ENCODE data around the gene ING3.

ING3 gene

DNA sequence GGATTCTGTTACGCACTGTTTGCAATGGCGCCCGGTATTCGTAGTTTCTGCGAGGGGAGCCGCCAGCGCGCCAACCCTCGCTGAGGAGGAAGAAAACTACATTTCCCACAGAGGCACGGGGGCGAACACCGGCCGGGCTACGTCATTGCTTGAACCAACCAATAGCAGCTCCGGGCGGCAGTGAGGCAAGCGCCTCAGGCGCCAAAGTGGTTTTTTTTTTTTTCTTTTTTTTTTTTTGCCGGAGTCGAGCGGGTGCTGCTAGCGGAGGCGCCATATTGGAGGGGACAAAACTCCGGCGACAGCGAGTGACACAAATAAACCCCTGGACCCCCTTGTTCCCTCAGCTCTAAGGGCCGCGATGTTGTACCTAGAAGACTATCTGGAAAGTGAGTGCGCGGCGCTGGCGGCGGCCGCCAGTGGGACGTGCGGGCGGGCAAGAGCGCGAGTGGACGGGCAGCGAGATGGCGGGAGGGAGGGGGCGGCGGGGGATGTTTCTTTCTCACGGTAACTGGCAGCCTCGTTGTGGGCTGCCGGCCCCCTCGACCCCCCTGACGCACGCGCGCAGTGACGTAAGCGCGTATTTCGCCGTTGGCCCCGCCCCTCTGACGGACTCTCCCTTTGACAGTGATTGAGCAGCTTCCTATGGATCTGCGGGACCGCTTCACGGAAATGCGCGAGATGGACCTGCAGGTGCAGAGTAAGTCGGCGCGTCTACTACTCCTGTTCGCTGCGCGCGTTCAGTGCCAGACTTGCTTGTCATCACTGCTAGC, at the start of gene ING3:
Gene ING3 (plus strand): TSS at position 239 of the 770 bp plus-strand sequence. CDS start 120 bp downstream, at position 359.
- peak; percentile 99 for DNase-seq

DNA sequence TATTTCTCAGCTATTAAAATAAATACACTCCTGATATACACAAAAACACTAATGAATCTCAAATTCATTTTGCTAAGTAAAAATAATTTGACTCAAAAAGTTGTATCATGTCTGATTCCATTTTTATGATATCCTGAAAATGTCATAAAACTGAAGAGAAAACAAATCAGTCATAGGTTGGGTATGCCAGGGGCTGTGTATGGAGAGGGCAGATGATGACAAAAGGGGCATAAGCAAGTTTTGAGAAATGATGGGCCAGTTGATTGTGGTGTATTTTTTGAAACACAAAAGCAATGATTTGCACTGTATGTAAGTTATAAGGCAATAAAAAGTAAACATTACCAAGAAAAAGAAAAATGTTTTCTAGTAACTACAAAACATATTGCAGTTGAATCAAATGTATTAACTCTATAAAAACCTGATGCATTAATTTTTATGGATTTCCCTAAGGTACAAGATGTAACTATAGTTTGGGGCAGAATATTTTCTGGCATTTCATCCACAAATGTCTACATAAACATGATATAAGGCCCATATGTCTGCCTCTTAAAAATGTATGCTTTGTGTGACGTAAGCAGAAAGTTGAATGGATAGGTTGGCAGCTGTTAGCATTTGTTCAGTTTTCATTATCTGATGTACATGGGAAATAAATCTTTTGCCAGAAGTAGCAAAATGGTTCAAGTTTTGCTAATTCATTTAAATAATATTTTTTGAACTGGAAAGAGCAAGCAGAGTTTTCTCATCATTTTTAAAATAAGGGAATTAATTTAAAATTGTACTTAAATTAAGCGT, 35.1 kb upstream of the ING3 start:
- DNase-seq: no peak

- no peak for DNase-seq
Observed at GRCh38 chr7:120916121-120916520, 34.5 kb upstream of the ING3 start.

DNA sequence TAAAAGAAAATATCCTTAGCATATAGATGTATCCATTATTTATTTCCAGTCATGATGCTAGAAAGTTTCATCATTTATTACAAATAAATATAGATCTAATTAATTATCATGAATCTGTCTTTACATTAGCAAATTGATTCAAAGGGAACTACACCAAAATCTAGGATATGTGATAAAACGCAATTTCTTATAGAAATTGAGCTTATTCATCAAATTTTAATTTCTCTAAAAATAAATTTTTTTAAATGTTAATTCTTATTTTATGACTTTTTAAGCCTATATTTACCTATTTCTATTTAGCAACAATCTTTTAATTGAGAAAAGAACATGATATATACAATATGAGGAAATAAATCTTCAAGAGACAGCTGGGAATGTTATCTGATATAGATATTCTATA, 34.0 kb upstream of the ING3 start:
- DNase-seq: no peak

DNA sequence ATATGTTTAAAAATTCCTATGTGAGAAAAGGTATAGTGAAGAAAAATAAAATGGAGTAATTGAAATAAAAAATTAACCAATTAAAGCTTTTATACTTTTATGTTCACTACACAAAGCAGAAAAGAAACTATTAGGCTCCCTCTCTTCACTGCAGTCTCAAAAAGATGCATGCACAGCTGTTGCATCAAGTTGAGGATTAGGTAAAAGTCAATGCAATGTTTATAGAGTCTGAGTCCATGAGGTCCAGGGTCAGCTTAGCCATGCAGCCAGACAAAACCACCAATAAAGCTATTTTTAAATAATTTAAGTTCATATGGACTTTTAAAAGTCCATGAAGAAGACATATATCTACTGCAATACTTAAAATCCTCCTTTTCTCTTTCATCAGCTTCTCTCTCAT, 31.1 kb upstream of the ING3 start:
- no peak for DNase-seq

- DNase-seq: no peak
Observed at GRCh38 chr7:120920034-120920433, 30.5 kb upstream of the ING3 start.

DNA sequence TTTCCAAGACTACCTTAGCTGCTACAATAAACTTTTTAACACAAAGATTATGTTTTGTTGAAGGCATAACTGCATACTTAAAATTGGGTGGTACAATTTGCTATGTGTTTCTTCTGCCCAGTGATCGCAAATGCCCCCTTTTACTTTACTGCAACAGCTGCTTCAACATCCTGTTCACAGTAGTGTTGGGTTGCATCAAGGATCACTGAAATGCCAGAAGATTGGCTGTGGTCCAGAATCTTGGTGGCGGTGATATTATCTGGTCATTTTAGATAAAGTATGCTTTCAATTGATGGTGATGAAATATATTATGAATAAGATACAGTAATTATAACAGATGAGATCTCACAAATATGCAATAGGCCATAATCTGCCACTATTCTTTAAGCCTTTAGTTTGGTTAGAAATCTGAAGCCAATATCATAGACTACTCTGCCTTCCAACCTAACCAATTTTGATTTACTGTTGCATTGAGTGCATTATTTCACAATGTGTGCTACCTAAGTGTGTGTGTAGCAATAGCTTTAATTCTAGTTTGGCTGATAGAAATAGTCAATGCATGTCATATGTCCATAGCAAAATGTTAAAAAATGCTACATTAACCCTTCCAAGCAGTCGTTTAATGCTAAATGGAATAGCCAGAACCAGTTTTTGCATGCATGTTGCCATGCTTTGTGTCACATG, 29.8 kb upstream of the ING3 start:
- DNase-seq: peak; percentile 67

DNA sequence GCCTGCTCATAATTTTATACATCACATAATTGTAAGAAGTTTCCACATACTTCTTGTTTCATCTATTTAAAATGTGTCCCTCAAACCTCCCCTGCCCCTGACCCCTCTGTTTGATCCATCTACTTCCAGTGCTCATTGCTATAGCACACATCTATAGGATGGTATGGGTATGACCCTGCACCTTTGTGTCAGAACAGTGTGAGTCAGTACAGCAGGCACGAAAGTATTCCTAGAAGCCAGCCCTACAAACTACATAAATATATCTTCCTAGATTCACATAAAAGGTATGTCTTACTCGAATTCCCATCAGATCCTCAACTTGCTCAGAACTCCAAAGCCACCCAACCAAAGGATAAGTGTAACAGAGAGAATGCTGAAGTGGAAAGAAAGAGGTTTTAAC, 25.7 kb upstream of the ING3 start:
- no peak for DNase-seq

- DNase-seq: no peak
Observed at GRCh38 chr7:120925392-120925791, 25.2 kb upstream of the ING3 start.

- DNase-seq: no peak
Observed at GRCh38 chr7:120926943-120927346, 23.6 kb upstream of the ING3 start.

GRCh38 chr7:120927454-120928103, 23.0 kb upstream of the ING3 start:
- DNase-seq: no peak

- no peak for DNase-seq
Observed at GRCh38 chr7:120931243-120931642, 19.3 kb upstream of the ING3 start.

DNA sequence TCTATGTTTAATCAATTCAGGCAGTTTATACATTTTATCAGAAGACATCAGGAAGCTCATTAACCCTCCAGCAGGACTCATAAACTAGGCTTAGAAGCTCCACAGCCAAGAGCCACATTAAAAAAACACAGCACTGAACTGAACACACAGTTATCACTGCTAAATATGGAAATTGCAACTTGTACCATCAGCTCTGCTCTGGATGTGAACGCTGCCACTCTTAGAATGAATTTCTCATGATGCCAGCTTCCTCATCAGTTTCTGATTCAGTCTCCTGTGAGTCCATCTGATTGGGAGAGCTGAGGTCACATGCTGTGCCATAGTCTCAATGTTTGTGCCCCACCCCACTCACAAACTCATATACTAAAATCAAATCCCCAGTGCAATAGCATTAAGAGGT, 17.1 kb upstream of the ING3 start:
- DNase-seq: no peak

DNA sequence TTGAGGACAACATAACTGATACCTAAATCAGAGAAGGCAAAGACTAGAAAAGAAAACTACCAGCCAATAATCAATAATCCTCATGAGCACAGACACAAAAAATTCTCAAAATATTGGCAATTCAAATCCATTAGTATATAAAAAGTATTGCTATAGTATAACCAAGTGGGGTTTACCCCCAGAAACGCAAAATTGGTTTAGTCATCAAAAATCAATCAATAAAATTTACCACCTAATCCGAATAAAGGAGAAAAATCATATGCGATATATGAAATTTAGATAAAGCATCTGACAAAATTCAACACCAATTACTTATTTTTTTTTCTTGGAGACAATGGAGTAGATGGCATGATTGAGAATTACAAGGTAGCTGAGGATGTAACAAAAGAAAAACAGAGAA, 11.2 kb upstream of the ING3 start:
- DNase-seq: no peak

- peak; percentile 69 for DNase-seq
Observed at GRCh38 chr7:120941064-120941463, 9.5 kb upstream of the ING3 start.

DNA sequence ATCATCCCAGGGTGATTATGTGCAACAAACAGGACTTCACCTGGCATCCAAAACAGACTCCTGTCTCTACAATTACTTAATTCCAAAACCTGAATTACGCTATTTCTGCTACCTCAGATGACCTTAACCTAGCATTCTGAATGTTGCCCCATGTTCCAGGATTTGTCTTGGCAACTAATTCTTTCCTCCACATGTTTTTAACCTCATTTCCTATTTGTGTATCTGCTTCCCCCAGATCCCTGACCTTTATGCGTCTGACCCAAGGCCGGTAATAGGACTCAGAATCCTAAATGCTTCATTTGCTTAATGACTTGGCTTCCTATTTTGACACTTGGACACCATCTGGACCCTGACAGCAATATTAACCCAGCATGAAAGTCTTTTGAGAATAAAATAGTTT, 8.7 kb upstream of the ING3 start:
- DNase-seq: no peak

DNA sequence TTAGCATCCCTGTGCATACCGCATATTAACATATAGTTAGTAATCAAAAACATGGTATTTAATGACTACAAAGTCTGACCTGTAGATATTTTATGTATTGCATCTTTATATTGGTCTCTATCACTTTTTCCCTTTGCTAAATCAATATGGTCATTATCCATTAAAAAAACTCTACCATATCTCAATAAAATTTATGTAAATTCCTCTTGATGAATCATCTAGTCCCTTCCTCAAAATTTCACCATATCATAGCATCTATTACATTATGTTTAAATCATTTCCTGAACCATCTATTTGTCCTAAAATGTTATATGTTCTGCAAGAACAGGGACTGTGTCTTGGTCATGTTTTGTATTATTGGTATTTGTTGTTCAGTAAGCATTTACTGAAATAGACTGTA, 7.7 kb upstream of the ING3 start:
- no peak for DNase-seq

GRCh38 chr7:120944826-120945562, 5.6 kb upstream of the ING3 start:
- DNase-seq: no peak

DNA sequence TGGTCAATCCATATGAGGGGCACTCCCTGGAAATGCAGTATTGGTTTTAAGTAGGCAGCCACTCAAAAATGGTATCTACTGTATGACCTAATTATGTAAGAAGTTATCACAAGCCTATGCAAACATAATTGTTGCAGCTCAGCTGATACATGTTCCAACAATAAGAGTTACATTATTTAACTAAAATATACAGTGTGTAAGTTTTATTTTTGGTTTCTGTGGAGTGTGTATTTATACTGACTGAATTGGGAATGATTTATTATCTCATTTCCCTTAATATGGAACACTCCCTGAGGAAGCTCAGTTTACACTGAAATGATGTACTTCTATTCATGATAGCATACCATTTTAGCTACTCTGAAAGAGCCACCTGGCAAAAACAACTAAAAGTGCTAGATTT, 2.6 kb upstream of the ING3 start:
- no peak for DNase-seq

GRCh38 chr7:120949393-120949911, 1.1 kb upstream of the ING3 start:
- peak; percentile 27 for DNase-seq

DNA sequence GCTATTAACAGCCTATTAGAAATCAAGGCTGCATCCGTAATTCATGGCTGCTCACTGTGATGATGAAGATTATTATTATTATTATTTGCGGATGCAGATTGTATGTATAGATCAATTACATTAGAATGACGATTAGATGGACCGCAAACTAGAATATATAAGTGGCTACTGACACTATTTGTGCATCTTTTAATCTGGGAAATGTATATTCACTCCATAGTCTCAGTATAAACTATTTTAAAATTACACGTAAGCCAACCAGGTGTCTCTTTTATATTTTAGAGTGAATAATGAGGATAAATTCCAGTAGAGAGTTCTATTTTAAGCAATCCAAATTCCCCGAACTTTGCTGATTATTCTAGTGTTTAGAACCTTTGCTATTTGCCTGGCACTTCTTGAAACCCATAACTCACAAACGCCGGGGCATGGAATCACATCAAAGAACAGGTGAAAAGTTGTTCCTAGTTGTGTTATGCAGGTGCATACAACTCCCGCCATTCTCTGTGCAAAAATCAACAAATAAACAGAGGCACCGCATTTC, 509 bp upstream of the ING3 start:
- DNase-seq: peak; percentile 36

- DNase-seq: no peak
Observed at GRCh38 chr7:120951309-120951699, 727 bp downstream of the ING3 start.

Measured in hematopoietic multipotent progenitor cell treated with erythropoietin and hydrocortisone succinate and interleukin-3 and kit ligand, for 4 days (in vitro differentiated cells).